Activated naive CD8-positive, alpha-beta T cell (primary cell): Measurements from ENCODE around the gene ZBTB7B.
"Not testable (repeated sequence)": the region's sequence is repeated elsewhere in the genome, so short reads cannot be mapped to it uniquely, and the experiment has no call there.

Experiments
- H3K27ac Mint-ChIP-seq: one replicate; pipeline ENCODE4 v1.8.0; 2021; ENCODE audit warnings: mixed read lengths
- H3K27me3 Mint-ChIP-seq: one replicate; pipeline ENCODE4 v1.8.0; 2021; ENCODE audit warnings: mixed read lengths
- H3K36me3 Mint-ChIP-seq: one replicate; pipeline ENCODE4 v1.8.0; 2021; ENCODE audit warnings: mixed read lengths
- H3K4me1 Mint-ChIP-seq: one replicate; pipeline ENCODE4 v1.8.0; 2021; ENCODE audit warnings: low read depth, mixed read lengths
- H3K4me3 Mint-ChIP-seq: one replicate; pipeline ENCODE4 v1.8.0; 2021; ENCODE audit warnings: mild to moderate bottlenecking, mixed read lengths
- H3K9me3 Mint-ChIP-seq: one replicate; pipeline ENCODE4 v1.8.0; 2021; ENCODE audit warnings: low read depth, mixed read lengths

ZBTB7B gene

GRCh38 chr1:154973344-154974101 lies 29.1 kb upstream of the ZBTB7B start:
- Mint-ChIP-seq H3K27ac (no peak overlapping the region), H3K27me3 (no peaks in the 10 kb centered on the region), H3K4me1 (peaks cover 29% of the 10 kb centered on the region), H3K36me3 (peaks cover 2% of the 10 kb centered on the region), H3K9me3 (no peaks in the 10 kb centered on the region), H3K4me3 (no peak overlapping the region)

GRCh38 chr1:154974102-154974807 lies 28.3 kb upstream of the ZBTB7B start, which contains the start of gene CKS1B:
Gene CKS1B, plus strand, starts transcription at chr1:154974681. Its CDS starts 65 bp downstream, at chr1:154974746.
- no peak within 1 kb of the TSS for H3K27ac Mint-ChIP-seq
- H3K27me3 Mint-ChIP-seq = no peaks in the 10 kb centered on the region
- H3K9me3 Mint-ChIP-seq = no peaks in the 10 kb centered on the region
- H3K4me1 Mint-ChIP-seq = peaks cover 27% of the 10 kb centered on the region
- peaks cover 2% of the 10 kb centered on the region for H3K36me3 Mint-ChIP-seq
- H3K4me3 Mint-ChIP-seq = no peak within 1 kb of the TSS

GRCh38 chr1:154974808-154975408 lies 27.7 kb upstream of the ZBTB7B start:
- Mint-ChIP-seq H3K9me3 (no peaks in the 10 kb centered on the region), H3K36me3 (peaks cover 5% of the 10 kb centered on the region), H3K4me1 (peaks cover 23% of the 10 kb centered on the region), H3K27ac (no peak overlapping the region), H3K27me3 (no peaks in the 10 kb centered on the region), H3K4me3 (no peak overlapping the region)

GRCh38 chr1:154975409-154976059 lies 27.1 kb upstream of the ZBTB7B start:
- no peaks in the 10 kb centered on the region for H3K9me3 Mint-ChIP-seq
- peaks cover 5% of the 10 kb centered on the region for H3K36me3 Mint-ChIP-seq
- H3K4me3 Mint-ChIP-seq = no peak overlapping the region
- H3K27me3 Mint-ChIP-seq = no peaks in the 10 kb centered on the region
- H3K27ac Mint-ChIP-seq = no peak overlapping the region
- H3K4me1 Mint-ChIP-seq = peaks cover 23% of the 10 kb centered on the region

GRCh38 chr1:154977762-154978161 lies 24.8 kb upstream of the ZBTB7B start:
- H3K27ac Mint-ChIP-seq = peak overlapping the region; percentile 59
- not testable (repeated sequence) for H3K4me3 Mint-ChIP-seq, H3K4me1 Mint-ChIP-seq, H3K36me3 Mint-ChIP-seq, H3K9me3 Mint-ChIP-seq, H3K27me3 Mint-ChIP-seq

- H3K27ac Mint-ChIP-seq = no peak overlapping the region
- H3K27me3 Mint-ChIP-seq = no peaks in the 10 kb centered on the region
- H3K4me3 Mint-ChIP-seq = no peak overlapping the region
- peaks cover 2% of the 10 kb centered on the region for H3K36me3 Mint-ChIP-seq
- no peaks in the 10 kb centered on the region for H3K9me3 Mint-ChIP-seq
- no peaks in the 10 kb centered on the region for H3K4me1 Mint-ChIP-seq
Observed at GRCh38 chr1:154978360-154978759, 24.2 kb upstream of the ZBTB7B start.

GRCh38 chr1:154982341-154982740 lies 20.3 kb upstream of the ZBTB7B start:
- H3K4me1 Mint-ChIP-seq = peaks cover 8% of the 10 kb centered on the region
- no peak overlapping the region for H3K4me3 Mint-ChIP-seq
- H3K27me3 Mint-ChIP-seq = no peaks in the 10 kb centered on the region
- no peak overlapping the region for H3K27ac Mint-ChIP-seq
- H3K9me3 Mint-ChIP-seq = no peaks in the 10 kb centered on the region
- peaks cover 2% of the 10 kb centered on the region for H3K36me3 Mint-ChIP-seq

- Mint-ChIP-seq H3K4me3 (no peak within 1 kb of the TSS), H3K9me3 (no peaks in the 10 kb centered on the region), H3K36me3 (peaks cover 2% of the 10 kb centered on the region), H3K27ac (no peak within 1 kb of the TSS), H3K4me1 (peaks cover 10% of the 10 kb centered on the region), H3K27me3 (no peaks in the 10 kb centered on the region)
Observed at GRCh38 chr1:154982897-154983648, 19.5 kb upstream of the ZBTB7B start, which contains the start of gene FLAD1. Gene FLAD1, plus strand, starts transcription at chr1:154983344. Its CDS starts 351 bp downstream, at chr1:154983695.

- Mint-ChIP-seq H3K36me3 (peaks cover 2% of the 10 kb centered on the region), H3K9me3 (no peaks in the 10 kb centered on the region), H3K4me1 (peaks cover 15% of the 10 kb centered on the region), H3K27ac (no peak overlapping the region), H3K4me3 (no peak overlapping the region), H3K27me3 (no peaks in the 10 kb centered on the region)
Observed at GRCh38 chr1:154983776-154984466, 18.7 kb upstream of the ZBTB7B start.

GRCh38 chr1:154986736-154987135 lies 15.9 kb upstream of the ZBTB7B start:
- H3K9me3 Mint-ChIP-seq, H3K36me3 Mint-ChIP-seq, H3K4me3 Mint-ChIP-seq, H3K27ac Mint-ChIP-seq, H3K27me3 Mint-ChIP-seq: not testable (repeated sequence)
- H3K4me1 Mint-ChIP-seq = peaks cover 26% of the 10 kb centered on the region

- H3K27ac Mint-ChIP-seq = no peak overlapping the region
- peaks cover 3% of the 10 kb centered on the region for H3K36me3 Mint-ChIP-seq
- H3K4me1 Mint-ChIP-seq = peaks cover 26% of the 10 kb centered on the region
- H3K27me3 Mint-ChIP-seq = no peaks in the 10 kb centered on the region
- H3K9me3 Mint-ChIP-seq = no peaks in the 10 kb centered on the region
- H3K4me3 Mint-ChIP-seq = no peak overlapping the region
Observed at GRCh38 chr1:154987326-154987725, 15.3 kb upstream of the ZBTB7B start.

GRCh38 chr1:154988058-154988954 lies 14.3 kb upstream of the ZBTB7B start:
- Mint-ChIP-seq H3K4me3 (no peak overlapping the region), H3K27ac (no peak overlapping the region), H3K4me1 (peaks cover 26% of the 10 kb centered on the region), H3K36me3 (peaks cover 3% of the 10 kb centered on the region), H3K27me3 (no peaks in the 10 kb centered on the region), H3K9me3 (no peaks in the 10 kb centered on the region)

- Mint-ChIP-seq H3K27me3 (no peaks in the 10 kb centered on the region), H3K36me3 (peaks cover 3% of the 10 kb centered on the region), H3K9me3 (no peaks in the 10 kb centered on the region), H3K4me1 (peaks cover 20% of the 10 kb centered on the region), H3K4me3 (no peak overlapping the region), H3K27ac (no peak overlapping the region)
Observed at GRCh38 chr1:154989195-154989860, 13.3 kb upstream of the ZBTB7B start.
